Rectal smooth muscle tissue (tissue), 1 donor: Measurements from ENCODE around the gene NDRG4.

ENCODE experiments used
- H3K27ac ChIP-seq: one replicate; pipeline ENCODE4 v1.7.0; 2013; ENCODE audit warnings: low read depth, low read length, inconsistent platforms
- H3K27me3 ChIP-seq: one replicate; pipeline ENCODE4 v1.7.0; 2013; ENCODE audit warnings: low read length; ENCODE audit not compliant: control insufficient read depth, insufficient read depth
- H3K36me3 ChIP-seq: one replicate; pipeline ENCODE4 v1.7.0; 2013; ENCODE audit warnings: low read length; ENCODE audit not compliant: control insufficient read depth, insufficient read depth
- H3K4me1 ChIP-seq: one replicate; pipeline ENCODE4 v1.7.0; 2013; ENCODE audit warnings: low read length; ENCODE audit not compliant: control insufficient read depth, insufficient read depth
- H3K4me3 ChIP-seq: one replicate; pipeline ENCODE4 v1.7.0; 2013; ENCODE audit warnings: low read length
- H3K9ac ChIP-seq: one replicate; pipeline ENCODE4 v1.7.0; 2013; ENCODE audit warnings: low read length

Gene NDRG4

GRCh38 chr16:58460219-58460610 lies 39.7 kb upstream of the NDRG4 start:
- no peak overlapping the region for H3K4me3 ChIP-seq
- no peaks in the 10 kb centered on the region for H3K36me3 ChIP-seq
- H3K27me3 ChIP-seq: peaks cover 11% of the 10 kb centered on the region
- H3K9ac ChIP-seq: no peak overlapping the region
- peaks cover 3% of the 10 kb centered on the region for H3K4me1 ChIP-seq
- no peak overlapping the region for H3K27ac ChIP-seq

GRCh38 chr16:58461056-58461455 lies 38.9 kb upstream of the NDRG4 start:
- Histone ChIP-seq H3K9ac (no peak overlapping the region), H3K27ac (no peak overlapping the region), H3K4me3 (no peak overlapping the region), H3K27me3 (peaks cover 12% of the 10 kb centered on the region), H3K4me1 (peaks cover 3% of the 10 kb centered on the region), H3K36me3 (no peaks in the 10 kb centered on the region)

GRCh38 chr16:58461640-58462039 lies 38.3 kb upstream of the NDRG4 start:
- H3K27me3 ChIP-seq: peaks cover 12% of the 10 kb centered on the region
- H3K4me3 ChIP-seq: no peak overlapping the region
- H3K27ac ChIP-seq: no peak overlapping the region
- no peak overlapping the region for H3K9ac ChIP-seq
- peaks cover 3% of the 10 kb centered on the region for H3K4me1 ChIP-seq
- H3K36me3 ChIP-seq: no peaks in the 10 kb centered on the region

GRCh38 chr16:58462089-58462488 lies 37.9 kb upstream of the NDRG4 start:
- no peak overlapping the region for H3K27ac ChIP-seq
- H3K4me3 ChIP-seq: no peak overlapping the region
- H3K4me1 ChIP-seq: peaks cover 3% of the 10 kb centered on the region
- H3K9ac ChIP-seq: no peak overlapping the region
- H3K27me3 ChIP-seq: peaks cover 14% of the 10 kb centered on the region
- no peaks in the 10 kb centered on the region for H3K36me3 ChIP-seq

GRCh38 chr16:58462499-58462996 lies 37.4 kb upstream of the NDRG4 start:
- Histone ChIP-seq H3K27me3 (peaks cover 14% of the 10 kb centered on the region), H3K9ac (no peak overlapping the region), H3K4me1 (peaks cover 3% of the 10 kb centered on the region), H3K4me3 (no peak overlapping the region), H3K27ac (no peak overlapping the region), H3K36me3 (no peaks in the 10 kb centered on the region)

- Histone ChIP-seq H3K27me3 (peaks cover 19% of the 10 kb centered on the region), H3K4me3 (no peak overlapping the region), H3K9ac (no peak overlapping the region), H3K4me1 (peaks cover 3% of the 10 kb centered on the region), H3K27ac (no peak overlapping the region), H3K36me3 (no peaks in the 10 kb centered on the region)
These were observed 36.7 kb upstream of the NDRG4 start for GRCh38 chr16:58462997-58463941.

GRCh38 chr16:58464047-58464915 lies 35.7 kb upstream of the NDRG4 start:
- H3K36me3 ChIP-seq: no peaks in the 10 kb centered on the region
- H3K27me3 ChIP-seq: peaks cover 19% of the 10 kb centered on the region
- peak overlapping the region; percentile 44 for H3K4me3 ChIP-seq
- peaks cover 3% of the 10 kb centered on the region for H3K4me1 ChIP-seq
- no peak overlapping the region for H3K27ac ChIP-seq
- H3K9ac ChIP-seq: no peak overlapping the region

- Histone ChIP-seq H3K4me3 (peak overlapping the region; percentile 41), H3K4me1 (peaks cover 3% of the 10 kb centered on the region), H3K27me3 (peaks cover 19% of the 10 kb centered on the region), H3K9ac (no peak overlapping the region), H3K27ac (no peak overlapping the region), H3K36me3 (no peaks in the 10 kb centered on the region)
These were observed 34.8 kb upstream of the NDRG4 start for GRCh38 chr16:58464916-58465731.

- Histone ChIP-seq H3K4me3 (no peak overlapping the region), H3K9ac (no peak overlapping the region), H3K27me3 (peaks cover 19% of the 10 kb centered on the region), H3K27ac (no peak overlapping the region), H3K36me3 (no peaks in the 10 kb centered on the region), H3K4me1 (peaks cover 3% of the 10 kb centered on the region)
These were observed 34.1 kb upstream of the NDRG4 start for GRCh38 chr16:58465817-58466216.

GRCh38 chr16:58466396-58466795 lies 33.5 kb upstream of the NDRG4 start:
- Histone ChIP-seq H3K27ac (no peak overlapping the region), H3K4me1 (peaks cover 3% of the 10 kb centered on the region), H3K9ac (no peak overlapping the region), H3K27me3 (peaks cover 19% of the 10 kb centered on the region), H3K4me3 (no peak overlapping the region), H3K36me3 (no peaks in the 10 kb centered on the region)

- H3K4me3 ChIP-seq: no peak overlapping the region
- H3K27ac ChIP-seq: no peak overlapping the region
- peaks cover 16% of the 10 kb centered on the region for H3K27me3 ChIP-seq
- H3K9ac ChIP-seq: no peak overlapping the region
- H3K4me1 ChIP-seq: peaks cover 3% of the 10 kb centered on the region
- H3K36me3 ChIP-seq: no peaks in the 10 kb centered on the region
These were observed 32.0 kb upstream of the NDRG4 start for GRCh38 chr16:58467905-58468304.
